Esophagus muscularis mucosa (tissue), 4 donors: ENCODE measurements around the gene RNFT2.

Experiments
- CTCF ChIP-seq, 3 experiments: fragments of 200-600 bp in 2 of 3; fragments of 450-650 bp in 1 of 3; sonication (generic) in 2 of 3; IDR thresholded peaks; one replicate each; pipeline ENCODE4 v1.5.1; 2017 to 2019; ENCODE audit warnings: antibody characterized with exemption in 3 of 3, mild to moderate bottlenecking in 2 of 3, moderate library complexity in 1 of 3
- EP300 ChIP-seq: sonication (generic); formaldehyde crosslinking; IDR thresholded peaks from one replicate; pipeline ENCODE4 v1.6.1; 2017; ENCODE audit warnings: antibody characterized with exemption
- POLR2AphosphoS5 ChIP-seq, 2 donors: sonication (generic); formaldehyde crosslinking; IDR thresholded peaks; one replicate each; pipeline ENCODE4 v1.6.1; 2017; ENCODE audit warnings: antibody characterized with exemption in 2 of 2

- no peak for TF ChIP-seq CTCF (IDR thresholded peaks at IDR 0.05)
- TF ChIP-seq POLR2AphosphoS5 (IDR thresholded peaks at IDR 0.05), result no peak
- no peak for TF ChIP-seq EP300
Observed at GRCh38 chr12:116876151-116876869, 138.2 kb downstream of the RNFT2 start.
